GM23338 (cell line): Measurements from ENCODE around the gene KCNMB4. TPM values are rescaled to one million over a fixed set of nuclear protein-coding genes. Genes with fewer than 3 reads are reported as not detected.

Source experiments
- ATAC-seq: fragments of 200-7000 bp; cut with Tn5 transposase; 3 replicates; pipeline ENCODE4 v1.9.1; 2020
- DNase-seq: peaks from one replicate; pipeline ENCODE4 v3.0.0-alpha.2; 2015; ENCODE audit warnings: low spot score
- H2AFZ ChIP-seq: fragments of 200-600 bp; sonication (generic); 2 replicates; pipeline ENCODE4 v1.8.0; 2016; ENCODE audit warnings: antibody characterized with exemption, mild to moderate bottlenecking, moderate library complexity
- H3F3A ChIP-seq: fragments of 200-600 bp; sonication (generic); replicated peaks from 2 replicates; pipeline ENCODE4 v1.8.0; 2017; ENCODE audit warnings: antibody characterized with exemption, mixed run types, low read depth
- H3K27ac ChIP-seq: fragments of 200-600 bp; sonication (generic); 2 replicates; pipeline ENCODE4 v1.6.1; 2016; ENCODE audit warnings: low read depth
- H3K27me3 ChIP-seq: fragments of 200-600 bp; sonication (generic); 2 replicates; pipeline ENCODE4 v1.8.0; 2016; ENCODE audit warnings: mild to moderate bottlenecking, mixed run types, moderate library complexity; ENCODE audit not compliant: insufficient read depth
- H3K36me3 ChIP-seq: fragments of 200-600 bp; sonication (generic); 2 replicates; pipeline ENCODE4 v1.8.0; 2016; ENCODE audit warnings: mild to moderate bottlenecking; ENCODE audit not compliant: insufficient read depth
- H3K4me1 ChIP-seq: fragments of 200-600 bp; sonication (generic); 2 replicates; pipeline ENCODE4 v1.8.0; 2016; ENCODE audit warnings: mild to moderate bottlenecking, moderate library complexity; ENCODE audit not compliant: insufficient read depth
- H3K4me2 ChIP-seq: fragments of 200-600 bp; sonication (generic); 2 replicates; pipeline ENCODE4 v1.7.1; 2017; ENCODE audit warnings: mixed run types
- H3K4me3 ChIP-seq: fragments of 200-600 bp; sonication (generic); 2 replicates; pipeline ENCODE4 v1.6.1; 2016; ENCODE audit warnings: mixed run types
- H3K79me2 ChIP-seq: fragments of 200-600 bp; sonication (generic); replicated peaks from 2 replicates; pipeline ENCODE4 v1.8.0; 2017; ENCODE audit warnings: mild to moderate bottlenecking; ENCODE audit not compliant: insufficient read depth
- H3K9me2 ChIP-seq: fragments of 200-600 bp; sonication (generic); 2 replicates; pipeline ENCODE4 v1.8.0; 2017; ENCODE audit not compliant: insufficient read depth
- H4K20me1 ChIP-seq: fragments of 200-600 bp; sonication (generic); replicated peaks from 2 replicates; pipeline ENCODE4 v1.8.0; 2017; ENCODE audit warnings: mild to moderate bottlenecking; ENCODE audit not compliant: insufficient read depth
- H3K27ac Mint-ChIP-seq: 2 replicates; pipeline ENCODE4 v1.8.0; 2020; ENCODE audit warnings: inconsistent platforms, mild to moderate bottlenecking, moderate library complexity, mixed read lengths
- H3K27me3 Mint-ChIP-seq: 3 replicates; pipeline ENCODE4 v1.8.0; 2022; ENCODE audit warnings: low read depth, mild to moderate bottlenecking, moderate library complexity, mixed read lengths, inconsistent platforms; ENCODE audit not compliant: insufficient read depth, poor library complexity
- H3K36me3 Mint-ChIP-seq: 3 replicates; pipeline ENCODE4 v1.8.0; 2021; ENCODE audit warnings: low read depth, mild to moderate bottlenecking, inconsistent platforms, moderate library complexity, mixed read lengths
- H3K4me1 Mint-ChIP-seq: 3 replicates; pipeline ENCODE4 v1.8.0; 2020; ENCODE audit warnings: mild to moderate bottlenecking, inconsistent platforms, mixed read lengths
- H3K4me3 Mint-ChIP-seq: 3 replicates; pipeline ENCODE4 v1.8.0; 2021; ENCODE audit warnings: moderate library complexity, mild to moderate bottlenecking, inconsistent platforms, mixed read lengths
- H3K9me3 Mint-ChIP-seq: 3 replicates; pipeline ENCODE4 v1.8.0; 2020; ENCODE audit warnings: moderate library complexity, mild to moderate bottlenecking, inconsistent platforms, mixed read lengths
- CREB1 ChIP-seq: fragments of 250-450 bp; sonication (Bioruptor Pico); IDR thresholded peaks from 2 replicates; pipeline ENCODE4 v1.5.0; 2020; ENCODE audit warnings: low read depth, mild to moderate bottlenecking, moderate library complexity
- CTCF ChIP-seq, 2 experiments: fragments of 200-600 bp in 1 of 2; sonication (generic) in 1 of 2; conservative IDR thresholded peaks; 2 replicates each; pipeline versions ENCODE4 v1.5.1 to v1.6.1; 2016 to 2017; ENCODE audit warnings: antibody characterized with exemption in 2 of 2, low read depth in 2 of 2, mild to moderate bottlenecking in 2 of 2, moderate library complexity in 1 of 2
- ETS1 ChIP-seq: IDR thresholded peaks from 2 replicates; pipeline ENCODE4 v1.6.1; 2016; ENCODE audit warnings: antibody characterized with exemption
- EZH2 ChIP-seq: fragments of 200-600 bp; sonication (generic); IDR thresholded peaks from one replicate; pipeline ENCODE4 v1.8.0; 2017; ENCODE audit warnings: antibody characterized with exemption, mild to moderate bottlenecking, low read depth; ENCODE audit not compliant: unreplicated experiment
- EZH2phosphoT487 ChIP-seq: fragments of 200-600 bp; sonication (generic); IDR thresholded peaks from one replicate; pipeline ENCODE4 v1.8.1; 2018; ENCODE audit warnings: antibody characterized with exemption; ENCODE audit not compliant: unreplicated experiment
- JUNB ChIP-seq: IDR thresholded peaks from one replicate; pipeline ENCODE4 v1.6.1; 2016; ENCODE audit warnings: antibody characterized with exemption; ENCODE audit not compliant: unreplicated experiment
- NANOG ChIP-seq: IDR thresholded peaks from 2 replicates; pipeline ENCODE4 v1.6.1; 2016; ENCODE audit warnings: antibody characterized with exemption, borderline replicate concordance
- REST ChIP-seq: IDR thresholded peaks from one replicate; pipeline ENCODE4 v1.6.1; 2018; ENCODE audit warnings: antibody characterized with exemption; ENCODE audit not compliant: unreplicated experiment
- ZNF114 ChIP-seq: fragments of 250-450 bp; sonication (Bioruptor Pico); IDR thresholded peaks from 2 replicates; pipeline ENCODE4 v1.5.0; 2020; ENCODE audit warnings: mild to moderate bottlenecking, moderate library complexity
- ZNF331 ChIP-seq: fragments of 250-450 bp; sonication (Bioruptor Pico); IDR thresholded peaks from 2 replicates; pipeline ENCODE4 v1.5.0; 2020; ENCODE audit warnings: low read depth, mild to moderate bottlenecking, moderate library complexity
- ZNF462 ChIP-seq: fragments of 250-450 bp; sonication (Bioruptor Pico); IDR thresholded peaks from 2 replicates; pipeline ENCODE4 v1.5.0; 2020; ENCODE audit warnings: mild to moderate bottlenecking, moderate library complexity
- polyA plus RNA-seq: library from polyadenylated mRNA; unstranded; fragments of >200 nt; fragmentation: Nextera tagmentation; extraction: Ambion mirVana; gene quantifications from 2 replicates; pipeline ENCODE4 v1.2.1, GENCODE V29; 2016
- total RNA-seq: library from RNA; depleted of rRNA; stranded (reverse); fragments of >200 nt; shearing (Covaris generic); gene quantifications from 2 replicates; pipeline ENCODE4 v1.2.3, GENCODE V29; 2014

KCNMB4 gene
- total and polyA plus RNA-seq, 2 experiments from 2014 or later: 9.4 to 14.7 TPM

- no peaks in the 10 kb centered on the region for H3K9me3 Mint-ChIP-seq
- Histone ChIP-seq H3K27ac (no peak overlapping the region), H3K27me3 (no peaks in the 10 kb centered on the region), H3K4me2 (no peak overlapping the region), H3K36me3 (0 out of 2 replicates have a peak, but pooled peaks cover 6% of the 10 kb centered on the region), H3K79me2 (no peaks in the 10 kb centered on the region), H3K4me3 (no peak overlapping the region), H3K9me2 (0 out of 2 replicates have a peak, but pooled peaks cover 8% of the 10 kb centered on the region), H2AFZ (no peak overlapping the region), H4K20me1 (no peaks in the 10 kb centered on the region), H3K4me1 (no peaks in the 10 kb centered on the region), H3F3A (no peaks in the 10 kb centered on the region)
- H3K36me3 Mint-ChIP-seq: peaks cover 31% of the 10 kb centered on the region
- no peaks in the 10 kb centered on the region for H3K27me3 Mint-ChIP-seq
- DNase-seq (no peak), ATAC-seq (no peak)
- H3K4me3 Mint-ChIP-seq: no peak overlapping the region
- TF ChIP-seq REST (no peak), ZNF331 (CRISPR knock-in tag) (no peak), EZH2phosphoT487 (no peak), ETS1 (no peak), EZH2 (no peak), NANOG (no peak), CREB1 (CRISPR knock-in tag) (no peak), ZNF462 (CRISPR knock-in tag) (no peak), CTCF (conservative IDR thresholded peaks at IDR 0.05; ENCODE audit: low read depth in 2 of 2) (no peak), ZNF114 (CRISPR knock-in tag) (no peak), JUNB (no peak)
- no peaks in the 10 kb centered on the region for H3K4me1 Mint-ChIP-seq
- no peak overlapping the region for H3K27ac Mint-ChIP-seq
Measured at GRCh38 chr12:70408004-70408790, 42.1 kb downstream of the KCNMB4 start.
